NCI-H187 (cell line): ENCODE results near the gene CCDC88B.

ENCODE experiments used
- DNase-seq, 2 experiments: peaks; one replicate each; lab custom pipeline; 2025; lab: John Stamatoyannopoulos, UW

CCDC88B gene

DNA sequence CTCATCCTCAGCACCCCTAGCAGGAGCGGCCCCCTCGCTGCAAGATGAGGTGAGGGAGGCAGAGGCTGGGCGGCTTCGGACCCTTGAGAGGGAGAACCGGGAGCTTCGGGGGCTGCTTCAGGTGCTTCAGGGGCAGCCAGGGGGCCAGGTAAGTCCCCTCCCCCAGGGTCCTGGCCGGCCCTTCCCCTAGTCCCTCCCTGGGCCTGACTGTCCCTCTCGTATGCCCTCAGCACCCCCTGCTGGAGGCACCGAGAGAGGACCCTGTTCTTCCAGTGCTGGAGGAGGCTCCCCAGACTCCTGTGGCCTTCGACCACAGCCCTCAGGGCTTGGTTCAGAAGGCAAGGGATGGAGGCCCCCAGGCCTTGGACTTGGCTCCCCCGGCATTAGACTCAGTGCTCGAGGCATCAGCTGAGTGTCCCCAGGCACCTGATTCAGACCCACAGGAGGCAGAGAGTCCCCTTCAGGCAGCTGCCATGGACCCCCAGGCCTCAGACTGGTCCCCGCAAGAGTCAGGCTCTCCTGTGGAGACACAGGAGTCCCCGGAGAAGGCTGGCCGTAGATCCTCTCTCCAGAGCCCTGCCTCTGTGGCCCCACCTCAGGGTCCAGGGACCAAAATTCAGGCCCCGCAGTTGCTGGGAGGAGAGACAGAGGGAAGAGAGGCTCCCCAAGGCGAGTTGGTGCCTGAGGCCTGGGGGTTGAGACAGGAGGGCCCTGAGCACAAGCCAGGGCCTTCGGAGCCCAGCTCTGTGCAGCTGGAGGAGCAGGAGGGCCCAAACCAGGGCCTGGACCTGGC lies 4.0 kb downstream of the CCDC88B start:
- DNase-seq, result no peak

GRCh38 chr11:64344787-64345186 lies 4.8 kb downstream of the CCDC88B start:
- no peak for DNase-seq

DNA sequence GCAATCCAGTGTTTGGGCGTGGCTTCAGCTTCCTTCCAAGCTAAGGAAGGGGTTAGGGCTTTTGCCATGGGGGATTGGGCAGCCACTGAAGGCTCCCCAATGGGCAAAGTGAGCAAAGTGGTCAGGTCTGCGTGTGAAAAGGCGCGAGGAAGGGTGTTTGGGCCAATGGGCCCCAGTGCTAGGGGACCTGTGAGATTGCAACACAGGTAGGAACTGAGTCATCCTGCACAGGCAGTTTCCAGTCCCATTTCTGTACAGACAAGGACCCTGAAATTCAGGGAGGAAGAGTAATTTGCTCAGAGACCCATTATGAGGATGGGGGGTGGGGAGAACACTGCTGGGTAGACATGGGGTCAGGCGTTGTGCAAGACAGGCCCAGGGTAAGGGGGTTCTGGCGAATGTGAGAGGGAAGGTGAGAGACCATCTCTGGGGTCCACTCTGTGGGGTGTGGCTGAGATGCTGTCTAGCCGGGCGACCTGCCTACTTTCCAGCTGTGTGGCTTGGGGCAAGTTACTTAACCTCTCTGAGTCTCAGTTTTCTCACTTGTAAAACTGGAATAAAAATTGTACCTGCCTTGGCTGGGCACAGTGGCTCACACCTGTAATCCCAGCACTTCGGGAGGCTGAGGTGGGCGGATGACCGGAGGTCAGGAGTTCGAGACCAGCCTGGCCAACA lies 7.3 kb downstream of the CCDC88B start:
- no peak for DNase-seq

- DNase-seq, result no peak
Measured at GRCh38 chr11:64348383-64349024, 8.5 kb downstream of the CCDC88B start.

- no peak for DNase-seq
Measured at GRCh38 chr11:64349025-64349387, 9.0 kb downstream of the CCDC88B start.

DNA sequence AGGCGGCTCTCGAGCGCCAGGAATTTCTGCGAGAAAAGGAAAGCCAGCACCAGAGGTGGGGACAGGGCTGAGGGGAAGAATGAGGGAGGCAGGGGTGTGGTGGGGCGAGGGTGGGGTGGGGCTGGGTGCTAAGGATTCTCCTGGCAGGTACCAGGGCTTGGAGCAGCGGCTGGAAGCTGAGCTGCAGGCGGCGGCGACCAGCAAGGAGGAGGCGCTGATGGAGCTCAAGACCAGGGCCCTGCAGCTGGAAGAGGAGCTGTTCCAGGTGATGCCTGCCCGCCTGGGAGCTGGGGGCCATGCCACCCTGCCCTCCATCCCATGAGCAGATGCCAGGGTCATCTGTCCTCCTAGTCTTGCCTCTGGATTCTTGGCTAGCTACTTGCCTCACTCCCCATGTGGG lies 9.4 kb downstream of the CCDC88B start:
- DNase-seq, result no peak

DNA sequence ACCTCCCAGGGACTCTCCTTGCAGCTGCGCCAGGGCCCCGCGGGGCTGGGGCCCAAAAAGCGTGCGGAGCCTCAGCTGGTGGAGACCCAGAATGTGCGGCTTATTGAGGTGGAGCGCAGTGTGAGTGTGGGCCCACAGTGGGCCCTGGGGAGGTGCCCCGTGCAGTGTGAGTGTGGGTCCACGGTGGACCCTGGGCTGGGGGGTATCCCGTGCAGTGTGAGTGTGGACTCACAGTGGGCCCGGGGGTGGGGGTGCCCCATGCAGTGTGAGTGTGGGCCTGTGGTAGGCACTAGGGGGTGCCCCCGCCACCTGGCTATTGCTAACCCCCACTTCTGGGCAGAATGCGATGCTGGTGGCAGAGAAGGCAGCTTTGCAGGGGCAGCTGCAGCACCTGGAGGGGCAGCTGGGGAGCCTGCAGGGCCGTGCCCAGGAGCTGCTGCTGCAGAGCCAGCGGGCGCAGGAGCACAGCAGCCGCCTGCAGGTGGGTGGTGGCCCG lies 11.2 kb downstream of the CCDC88B start:
- DNase-seq, result no peak

DNA sequence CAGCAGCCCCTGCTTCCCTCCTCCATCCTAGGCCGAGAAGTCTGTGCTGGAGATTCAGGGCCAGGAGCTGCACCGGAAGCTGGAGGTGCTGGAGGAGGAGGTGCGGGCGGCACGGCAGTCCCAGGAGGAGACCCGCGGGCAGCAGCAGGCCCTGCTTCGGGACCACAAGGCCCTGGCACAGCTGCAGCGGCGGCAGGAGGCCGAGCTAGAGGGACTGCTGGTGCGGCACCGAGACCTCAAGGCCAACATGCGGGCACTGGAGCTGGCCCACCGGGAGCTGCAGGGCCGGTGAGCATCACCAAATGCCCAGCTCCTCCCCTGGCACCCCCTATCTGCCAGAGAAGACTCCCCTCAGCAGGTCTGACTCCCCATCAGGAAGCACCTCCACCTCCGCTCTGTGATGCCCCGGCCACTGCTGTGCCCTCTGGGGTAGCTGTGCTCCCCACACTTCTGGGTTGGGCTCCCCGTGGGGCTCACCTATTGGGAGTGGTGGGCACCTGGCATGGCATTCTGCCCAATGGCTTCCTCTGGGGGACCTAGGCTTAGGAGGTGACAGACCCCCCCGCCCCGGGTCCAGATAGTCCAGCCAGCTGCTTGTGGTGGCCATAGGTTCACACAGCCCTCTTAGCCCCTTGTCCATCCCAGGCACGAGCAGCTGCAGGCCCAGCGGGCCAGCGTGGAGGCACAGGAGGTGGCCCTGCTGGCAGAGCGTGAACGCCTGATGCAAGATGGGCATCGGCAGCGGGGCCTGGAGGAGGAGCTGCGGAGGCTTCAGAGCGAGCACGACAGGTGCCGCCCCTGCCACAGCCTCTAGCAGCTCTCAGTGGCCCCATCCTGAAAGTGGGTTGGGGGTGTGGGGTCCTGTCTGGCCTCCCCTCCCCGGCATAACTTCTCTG lies 12.3 kb downstream of the CCDC88B start:
- DNase-seq, result no peak

GRCh38 chr11:64352995-64353714 lies 13.2 kb downstream of the CCDC88B start:
- no peak for DNase-seq

GRCh38 chr11:64353715-64354506 lies 13.9 kb downstream of the CCDC88B start:
- no peak for DNase-seq

DNA sequence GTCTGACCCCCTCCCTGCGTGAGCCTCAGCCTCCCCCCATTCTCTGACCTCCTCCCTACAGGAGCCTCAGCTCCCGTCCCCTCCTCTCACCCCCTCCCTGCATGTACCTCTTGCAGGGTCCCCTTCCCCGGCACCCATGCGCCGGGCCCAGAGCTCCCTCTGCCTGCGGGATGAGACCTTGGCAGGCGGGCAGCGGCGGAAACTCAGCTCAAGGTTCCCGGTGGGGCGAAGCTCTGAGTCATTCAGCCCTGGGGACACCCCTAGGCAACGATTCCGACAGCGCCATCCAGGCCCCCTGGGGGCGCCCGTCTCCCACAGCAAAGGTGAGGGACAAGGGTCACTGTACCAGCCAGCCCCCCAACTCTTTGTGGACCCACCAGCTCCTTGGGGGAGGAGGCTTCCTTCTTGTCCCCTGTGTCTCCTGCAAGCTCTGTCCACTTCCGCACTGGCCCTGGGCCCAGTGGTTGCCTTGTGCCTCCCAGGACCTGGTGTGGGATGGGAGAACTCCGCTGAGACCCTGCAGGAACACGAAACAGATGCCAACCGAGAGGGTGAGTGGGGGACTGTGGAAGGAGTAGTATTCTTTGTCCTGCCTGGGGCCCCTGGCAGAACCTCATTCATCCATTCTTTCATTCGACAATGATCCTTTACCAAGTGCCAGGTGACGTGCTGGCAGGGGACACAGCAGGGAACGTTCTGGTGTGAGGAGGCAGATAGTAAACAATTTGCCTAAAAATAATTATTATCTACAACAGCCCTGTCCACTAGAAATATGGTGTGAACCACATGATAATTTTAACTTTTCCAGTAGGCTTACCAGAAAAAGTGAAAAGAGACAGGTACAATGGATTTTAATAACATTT lies 15.3 kb downstream of the CCDC88B start:
- no peak for DNase-seq

- DNase-seq, result no peak
Measured at GRCh38 chr11:64356498-64357411, 16.8 kb downstream of the CCDC88B start.

DNA sequence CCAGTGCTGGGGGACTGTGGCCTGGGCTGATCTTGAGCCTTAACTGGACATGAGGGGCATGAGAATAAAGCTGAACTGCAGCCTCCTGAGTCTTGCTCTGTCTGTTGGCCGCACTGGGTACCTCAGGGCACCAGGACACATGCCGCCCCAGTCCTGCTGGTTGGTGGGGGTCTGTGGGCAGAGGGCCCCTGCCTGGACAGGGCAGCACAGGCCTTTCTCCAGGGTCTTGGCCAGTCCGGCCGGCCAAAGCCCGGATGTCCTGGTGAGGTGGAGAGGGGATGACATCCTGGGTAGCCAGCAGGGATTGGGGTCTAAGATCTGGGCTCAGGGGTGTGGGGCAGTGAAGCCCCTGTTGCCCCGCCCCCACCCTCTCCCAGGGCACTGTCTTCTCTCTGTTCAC lies 17.4 kb downstream of the CCDC88B start:
- DNase-seq, result no peak

DNA sequence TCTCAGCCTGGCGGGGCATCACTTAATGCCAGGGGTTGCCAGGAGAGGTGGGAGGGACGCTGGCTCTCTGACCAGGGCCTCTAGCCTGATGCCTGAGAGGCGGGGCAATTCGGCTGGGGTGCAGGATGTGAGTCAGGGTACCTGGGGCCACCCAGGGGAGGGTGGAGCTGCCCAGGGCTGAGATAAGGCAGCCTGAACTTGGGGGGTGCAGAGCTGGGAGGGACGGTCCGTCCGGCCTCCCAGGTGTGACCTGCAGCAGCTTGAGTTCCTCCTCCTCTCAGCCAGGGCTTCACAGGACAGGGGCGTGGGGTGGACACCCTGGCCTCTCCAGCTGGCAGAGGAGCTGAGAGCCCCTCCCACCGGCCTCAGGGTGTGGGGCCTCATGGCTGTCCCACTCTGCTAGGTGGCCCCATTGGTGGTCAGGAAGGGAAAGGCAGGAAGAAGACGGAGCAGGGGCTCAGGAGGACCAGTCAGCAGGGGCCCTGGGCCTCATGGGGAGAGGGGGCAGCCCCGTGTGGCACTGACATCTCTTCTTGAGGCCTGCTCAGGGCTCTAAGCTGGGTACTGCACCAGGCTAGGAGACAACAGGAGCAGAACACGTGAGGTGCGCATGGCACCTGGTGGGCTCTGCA lies 18.0 kb downstream of the CCDC88B start:
- no peak for DNase-seq

- no peak for DNase-seq
Measured at GRCh38 chr11:64358536-64358906, 18.5 kb downstream of the CCDC88B start.

- DNase-seq, result no peak
Measured at GRCh38 chr11:64358907-64359711, 19.1 kb downstream of the CCDC88B start, which contains the start of gene RPS6KA4. TSS of gene RPS6KA4 (plus strand) at chr11:64359162. CDS start at chr11:64359236, 74 bp downstream.
